Right ventricle myocardium inferior (tissue), 1 donor: ENCODE data around the gene PLB1. TPM values are rescaled to one million over a fixed set of nuclear protein-coding genes. Genes with fewer than 3 reads are reported as not detected.
"Not testable (repeated sequence)": the region's sequence is repeated elsewhere in the genome, so short reads cannot be mapped to it uniquely, and the experiment has no call there.

Source experiments
- ATAC-seq: fragments of 200-7000 bp; cut with Tn5 transposase; one replicate; pipeline ENCODE4 v1.9.1; 2020; ENCODE audit warnings: mild to moderate bottlenecking, moderate library complexity
- DNase-seq: peaks from one replicate; pipeline ENCODE4 v3.0.0; 2021; ENCODE audit errors: missing footprints
- intact Hi-C: fragments of 100-400 bp; cut with DNase I; formaldehyde crosslinking; loops from one replicate; pipeline ENCODE4 v1.11.0; 2022
- total RNA-seq: library from RNA; stranded (reverse); fragmentation: NEBNext Ultra II Directional; extraction: Animal tissue kit (Norgen Biotek cat#: 25700); gene quantifications from one replicate; pipeline ENCODE4 v1.2.1, GENCODE V29; 2021
- donor health status: DM: no; HTN: yes; CAD: no; lungs with severe emphysema.

PLB1 gene
- total RNA-seq, 1 donor from 2014 or later = 3.0 TPM

DNA sequence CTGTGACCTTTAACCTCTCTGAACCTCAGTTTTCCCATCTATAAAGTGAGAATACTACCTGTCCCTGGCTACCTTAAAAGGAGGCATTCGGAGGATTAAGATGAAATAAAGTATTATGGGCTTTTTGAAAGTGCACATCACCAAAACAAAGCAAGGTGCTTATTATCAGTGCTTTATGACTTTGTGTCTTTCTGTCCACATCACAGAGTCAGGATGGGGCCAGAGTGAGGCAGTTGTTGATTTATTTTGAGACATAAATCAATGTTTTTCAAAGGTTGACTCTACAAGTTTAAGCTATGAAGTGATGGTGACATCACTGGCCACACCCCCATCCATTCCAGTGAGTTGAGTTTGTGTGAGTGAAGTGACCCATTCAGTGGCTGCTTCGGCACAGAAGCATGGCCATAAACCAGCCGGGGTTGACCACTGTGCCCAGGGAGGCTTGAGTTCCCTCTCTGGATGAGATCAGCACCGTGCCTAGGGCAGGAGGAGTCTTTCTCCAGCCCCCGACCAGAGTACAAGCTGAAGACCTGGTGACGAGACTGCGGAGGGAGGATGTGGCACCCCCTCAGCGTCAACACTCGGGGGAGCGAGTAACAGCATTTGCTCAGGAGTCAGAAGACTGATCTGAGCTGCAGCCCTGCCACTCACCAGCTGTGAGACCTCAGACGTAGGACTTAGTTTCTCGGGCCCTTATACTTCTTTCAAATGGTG is 166.8 kb downstream of the PLB1 start:
- no peak for DNase-seq
- ATAC-seq = no peak
- intact Hi-C loops = no loop called here

DNA sequence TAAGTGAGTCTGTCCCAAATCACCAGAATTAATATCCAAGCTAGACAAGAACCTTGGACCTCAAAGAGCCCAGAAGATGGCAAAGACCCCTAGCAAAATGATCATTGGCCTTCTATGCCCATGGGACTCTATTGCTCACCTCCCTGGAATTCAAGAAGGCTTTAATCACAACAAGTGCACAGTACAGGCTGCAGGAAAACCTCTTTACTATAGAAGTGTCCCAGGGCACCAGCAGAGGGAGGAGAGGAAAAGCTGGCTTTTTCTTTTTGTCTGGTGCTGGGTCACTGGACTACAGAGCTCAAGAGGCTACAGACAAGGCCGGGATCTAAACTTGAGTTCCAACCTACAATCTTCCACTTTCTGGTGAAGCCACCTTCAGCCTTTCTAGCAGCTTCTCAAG is 167.5 kb downstream of the PLB1 start:
- ATAC-seq = no peak
- no peak for DNase-seq
- intact Hi-C loops = no loop called here

DNA sequence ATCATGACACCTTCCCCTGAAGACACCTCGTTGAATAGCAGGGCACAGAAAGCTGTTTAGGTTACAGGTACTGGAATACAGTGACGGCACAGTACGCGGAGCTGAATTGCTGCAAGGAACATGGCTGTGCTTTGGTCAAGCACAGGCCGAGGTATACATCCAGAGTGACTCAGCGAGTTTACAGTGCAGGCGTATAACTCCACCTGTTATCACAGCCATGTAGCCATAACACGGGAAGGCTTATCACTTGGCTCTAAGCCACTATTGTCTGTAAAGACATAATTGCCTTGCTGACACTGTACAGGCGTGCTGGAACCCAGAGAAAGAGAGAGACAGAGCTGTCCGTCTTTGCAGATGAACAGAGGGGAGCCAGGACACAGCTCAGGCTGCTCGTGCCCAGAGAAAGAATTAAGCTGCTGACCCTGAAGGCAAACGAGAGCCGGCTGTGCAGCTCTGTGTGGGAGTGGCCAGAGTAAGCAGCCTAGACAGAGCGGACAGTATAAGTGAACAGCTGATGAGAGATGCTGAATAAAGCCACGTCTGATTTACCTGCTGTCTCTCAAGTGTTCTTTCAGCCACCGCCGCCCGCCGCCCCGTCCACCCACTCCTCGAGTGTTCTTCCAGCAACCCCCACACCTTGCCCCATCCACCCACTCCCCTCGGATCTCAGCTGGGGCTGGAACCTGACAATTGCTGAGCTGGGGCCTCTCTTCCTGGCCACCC is 168.4 kb downstream of the PLB1 start:
- intact Hi-C loops = no loop called here
- DNase-seq (no peak), ATAC-seq (peak; percentile 65)

DNA sequence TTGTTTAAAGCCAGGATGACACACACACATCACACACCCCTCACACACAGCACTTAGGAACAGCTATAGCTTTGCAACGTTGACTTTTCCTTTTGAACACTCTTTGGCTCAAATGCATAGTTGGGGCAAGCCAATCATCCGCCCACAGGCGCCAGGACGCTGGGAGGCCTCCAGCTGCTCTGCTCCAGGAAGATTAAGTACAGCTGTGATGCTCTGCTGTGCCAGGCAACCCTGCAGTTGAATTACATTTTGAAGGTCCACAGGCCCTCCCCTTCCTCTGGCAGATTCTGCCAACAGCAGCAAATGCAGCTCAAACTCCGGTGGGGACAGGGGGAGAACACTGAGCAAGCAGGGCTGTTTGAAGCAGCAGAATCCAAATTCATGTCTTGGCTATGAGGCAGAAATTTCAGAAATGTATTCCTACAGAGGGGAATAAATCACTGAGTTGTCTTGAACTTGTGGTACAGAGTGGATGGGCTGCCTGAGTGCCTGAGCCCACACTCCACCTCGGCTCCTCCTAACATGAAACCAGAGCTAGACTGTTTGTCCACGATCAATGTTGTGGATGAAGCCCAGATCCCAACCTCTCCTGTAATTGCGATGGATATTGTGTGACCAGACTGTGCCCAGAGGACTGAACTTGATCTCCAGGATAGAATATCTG is 169.3 kb downstream of the PLB1 start:
- intact Hi-C loops = no loop called here
- ATAC-seq = peak; percentile 84

DNA sequence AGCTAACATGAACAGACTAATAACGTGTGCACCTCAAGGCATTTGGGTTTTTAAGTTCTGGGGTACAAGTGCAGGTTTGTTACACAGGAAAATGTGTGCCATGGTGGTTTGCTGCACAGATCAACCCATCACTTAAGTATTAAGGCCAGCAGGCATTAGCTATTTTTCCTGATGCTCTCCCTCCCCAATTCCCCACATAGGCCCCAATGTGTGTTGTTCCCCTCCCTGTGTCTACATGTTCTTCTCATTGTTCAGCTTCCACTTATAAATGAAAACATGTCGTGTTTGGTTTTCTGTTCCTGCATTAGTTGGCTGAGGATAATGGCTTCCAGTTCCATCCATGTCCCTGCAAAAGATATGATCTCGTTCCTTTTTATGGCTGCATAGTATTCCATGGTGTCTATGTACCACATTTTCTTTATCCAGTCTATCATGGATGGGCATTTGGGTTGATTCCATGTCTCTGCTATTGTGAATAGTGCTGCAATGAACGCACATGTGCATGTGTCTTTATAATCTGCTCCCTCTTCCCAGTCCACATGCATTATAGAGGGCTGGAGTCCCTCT is 170.0 kb downstream of the PLB1 start:
- ATAC-seq, DNase-seq, intact Hi-C loops: not testable (repeated sequence)

More for the DNA sequence above, 169.3 kb downstream of the PLB1 start:
- DNase-seq = peak; percentile 87

DNA sequence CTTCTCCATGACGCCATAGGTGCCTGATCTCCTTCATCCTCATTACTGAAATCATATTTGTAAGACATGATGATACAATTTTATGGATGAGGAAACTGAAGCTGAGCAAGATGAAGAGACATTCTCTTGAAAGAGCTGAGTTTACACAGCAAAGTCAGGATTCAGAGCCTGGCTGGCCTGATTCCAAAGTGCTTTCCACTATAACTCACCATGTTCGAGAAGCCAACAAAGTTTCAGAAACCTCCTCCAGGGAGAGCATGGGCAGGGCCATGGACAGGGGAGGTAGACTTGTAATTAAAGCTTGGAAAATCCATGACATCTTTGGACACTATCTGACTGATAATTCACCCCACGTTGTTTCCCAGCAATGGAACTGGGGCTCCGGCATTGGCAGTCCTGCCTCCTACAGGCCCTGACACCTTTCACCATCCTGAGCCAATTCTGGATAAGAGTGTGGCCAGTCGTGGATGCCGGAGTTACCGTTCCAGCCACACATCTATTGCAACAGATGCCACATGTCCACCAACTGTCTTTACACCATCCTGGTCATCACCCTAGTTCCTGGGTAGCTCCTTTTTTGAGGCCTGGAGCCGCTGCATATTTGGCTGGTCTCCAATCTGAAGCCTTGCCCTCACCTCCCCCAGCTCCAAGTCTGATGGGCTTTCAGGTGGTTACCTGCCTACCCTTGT is 170.8 kb downstream of the PLB1 start:
- intact Hi-C loops = no loop called here
- ATAC-seq = no peak
- DNase-seq = no peak

DNA sequence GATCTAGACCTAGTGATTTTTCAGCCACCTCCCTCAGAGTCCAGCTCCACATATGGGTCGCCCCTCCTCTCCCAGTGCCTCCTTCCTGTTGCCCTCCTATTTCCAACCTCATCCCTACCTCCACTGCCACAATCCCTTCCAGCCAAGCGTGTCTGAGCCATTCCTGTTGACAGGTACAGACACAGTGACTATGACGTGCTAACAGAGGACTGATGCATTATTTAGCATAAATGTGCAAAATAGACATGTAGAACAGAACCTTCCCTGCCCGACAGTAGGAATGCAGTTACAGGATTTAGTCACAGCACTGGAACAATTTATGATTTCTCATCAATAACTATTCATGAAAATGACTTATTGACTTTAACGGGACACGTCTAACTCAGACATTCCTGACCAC is 171.4 kb downstream of the PLB1 start:
- ATAC-seq = no peak
- no peak for DNase-seq
- intact Hi-C loops = no loop called here

DNA sequence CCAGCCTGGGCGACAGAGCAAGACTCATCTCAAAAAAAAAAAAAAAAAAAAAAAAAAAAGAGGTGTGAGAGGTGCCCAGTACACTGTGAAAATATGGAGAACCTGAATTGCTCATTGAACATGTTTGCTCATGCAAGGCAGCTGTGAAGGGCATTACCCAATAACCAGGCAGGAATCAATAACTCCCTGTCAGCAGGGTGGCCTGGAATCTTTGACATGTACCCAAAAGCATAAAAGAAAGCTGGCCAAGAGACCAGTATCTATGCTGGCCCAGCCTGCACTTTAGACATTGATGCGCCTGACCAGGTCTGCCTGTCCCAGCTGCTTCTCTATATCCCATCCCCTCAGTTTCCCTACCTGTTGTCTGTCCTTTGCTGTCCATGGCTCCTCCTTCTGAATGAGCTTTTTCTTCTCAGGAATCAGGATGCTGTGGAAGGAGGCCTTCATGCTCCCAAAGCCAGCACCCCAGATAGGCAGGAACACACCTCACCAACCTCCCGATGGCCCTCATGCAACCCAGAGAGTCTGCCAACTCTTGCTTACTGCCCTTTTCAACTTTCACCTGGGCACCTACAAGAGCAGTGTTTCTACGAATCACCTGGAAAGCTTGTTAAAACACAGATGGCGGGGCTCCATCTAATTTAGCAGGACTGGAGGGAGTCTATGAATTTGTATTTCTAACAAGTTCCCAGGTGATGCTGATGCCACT is 172.4 kb downstream of the PLB1 start:
- intact Hi-C loops = no loop called here
- no peak for DNase-seq

DNA sequence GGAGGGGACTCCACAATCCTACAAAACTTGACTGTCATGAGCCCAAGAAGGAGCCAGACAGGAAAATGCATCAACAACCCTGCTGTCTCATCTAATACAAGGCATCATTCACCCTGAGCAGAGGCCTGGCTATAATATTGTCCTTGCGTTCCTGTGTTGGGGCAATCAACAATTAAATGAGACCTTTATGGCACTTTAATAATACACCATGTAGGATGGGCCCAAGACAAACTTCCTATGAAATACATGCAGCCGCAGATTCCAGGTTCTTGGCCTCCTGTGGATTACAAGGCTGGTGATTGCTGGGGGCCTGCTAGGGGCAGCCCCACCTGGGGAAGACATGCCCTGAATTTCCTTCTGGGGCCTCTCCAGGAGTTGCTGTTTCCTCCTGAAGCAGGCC is 173.0 kb downstream of the PLB1 start:
- DNase-seq = no peak
- ATAC-seq = no peak
- intact Hi-C loops = no loop called here

More for the DNA sequence above, 172.4 kb downstream of the PLB1 start:
- ATAC-seq = no peak

DNA sequence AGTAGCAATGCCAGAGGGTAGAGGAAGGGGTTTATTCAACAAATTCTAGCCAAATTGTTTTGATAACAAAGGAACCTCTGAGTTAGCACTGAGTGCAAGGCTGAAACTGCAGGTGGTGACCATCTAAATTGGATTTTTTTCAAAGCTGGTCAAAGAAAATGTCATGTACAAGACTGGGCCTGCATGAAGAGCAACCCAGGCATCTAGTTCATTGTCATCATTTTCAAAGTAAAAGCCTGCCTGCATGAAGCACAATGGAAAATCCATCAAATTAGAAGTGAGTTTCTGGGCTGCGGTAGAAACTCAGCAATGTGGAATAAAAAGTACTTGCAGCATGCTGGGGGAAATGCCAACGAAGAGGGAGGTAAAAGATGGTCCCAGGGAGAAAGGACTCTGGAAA is 175.0 kb downstream of the PLB1 start:
- intact Hi-C loops = no loop called here

DNA sequence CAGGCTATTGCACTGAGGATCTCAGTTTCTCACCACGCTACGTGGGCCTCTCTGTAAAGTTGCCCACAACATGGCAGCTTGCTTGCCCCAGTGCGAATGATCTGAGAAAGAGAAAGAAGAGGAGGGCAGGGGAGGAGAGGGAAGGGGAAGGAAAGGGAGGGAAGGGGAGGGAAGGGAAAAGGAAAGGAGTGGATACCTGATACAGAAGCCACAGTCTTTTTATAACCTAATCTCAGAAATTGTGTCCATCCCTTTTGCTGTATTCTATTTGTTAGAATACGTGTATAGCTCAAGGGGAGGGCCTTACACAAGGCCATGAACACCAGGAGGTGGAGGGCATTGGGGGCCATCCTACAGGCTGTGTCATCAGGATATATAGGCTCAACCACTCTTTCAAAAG is 177.5 kb downstream of the PLB1 start:
- ATAC-seq (no peak), DNase-seq (no peak)
- intact Hi-C loops = no loop called here

More for the DNA sequence above, 175.0 kb downstream of the PLB1 start:
- ATAC-seq (no peak), DNase-seq (no peak)

DNA sequence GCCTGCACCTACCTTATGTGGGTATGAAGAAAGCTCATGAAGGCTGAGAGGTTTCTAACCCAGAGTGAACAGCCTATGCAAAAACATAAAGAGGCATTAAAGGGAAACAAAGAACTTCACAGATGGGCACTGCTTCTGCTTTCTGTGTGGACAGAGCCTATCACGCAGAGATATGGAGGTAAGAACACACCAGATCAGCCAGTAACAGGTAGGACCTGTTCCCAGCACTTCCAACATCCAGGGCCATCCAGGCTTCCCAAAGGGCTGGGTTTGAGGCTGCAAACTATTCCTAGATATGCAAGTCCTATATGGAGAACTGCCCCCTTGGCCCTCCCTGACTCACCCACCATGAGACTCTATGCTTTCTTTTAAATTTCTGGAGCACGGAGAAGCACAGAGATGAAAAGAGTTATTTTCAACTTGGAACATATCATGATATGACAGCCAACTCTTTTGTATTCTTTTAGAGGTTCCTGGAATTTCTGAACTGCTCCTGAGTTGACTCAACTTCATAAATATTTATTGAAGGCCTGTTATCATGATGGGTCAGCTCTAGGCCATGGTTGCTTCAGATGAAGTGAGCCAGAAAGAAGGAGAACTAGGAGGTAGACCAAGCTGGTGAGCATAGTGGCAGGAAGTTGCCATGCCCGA is 178.3 kb downstream of the PLB1 start:
- intact Hi-C loops = no loop called here
- ATAC-seq (no peak), DNase-seq (no peak)

DNA sequence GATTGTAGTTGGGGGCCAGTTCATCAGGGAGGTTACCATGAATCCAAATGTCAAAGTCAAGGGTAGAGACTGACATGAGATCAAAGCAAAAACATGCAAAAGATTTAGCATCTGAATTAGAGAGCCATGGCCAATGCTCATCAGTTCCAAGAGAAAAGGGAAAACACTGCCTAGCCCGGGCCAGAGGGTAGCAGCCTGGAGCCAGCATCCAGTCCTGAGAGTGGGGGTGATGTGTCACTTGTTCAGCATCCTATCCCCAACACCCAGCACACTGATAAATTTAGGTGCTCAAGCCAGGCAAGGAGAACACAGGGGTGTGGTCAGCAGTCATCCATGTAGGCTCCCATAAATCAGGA is 178.8 kb downstream of the PLB1 start:
- ATAC-seq = no peak
- DNase-seq = no peak
- intact Hi-C loops = no loop called here

DNA sequence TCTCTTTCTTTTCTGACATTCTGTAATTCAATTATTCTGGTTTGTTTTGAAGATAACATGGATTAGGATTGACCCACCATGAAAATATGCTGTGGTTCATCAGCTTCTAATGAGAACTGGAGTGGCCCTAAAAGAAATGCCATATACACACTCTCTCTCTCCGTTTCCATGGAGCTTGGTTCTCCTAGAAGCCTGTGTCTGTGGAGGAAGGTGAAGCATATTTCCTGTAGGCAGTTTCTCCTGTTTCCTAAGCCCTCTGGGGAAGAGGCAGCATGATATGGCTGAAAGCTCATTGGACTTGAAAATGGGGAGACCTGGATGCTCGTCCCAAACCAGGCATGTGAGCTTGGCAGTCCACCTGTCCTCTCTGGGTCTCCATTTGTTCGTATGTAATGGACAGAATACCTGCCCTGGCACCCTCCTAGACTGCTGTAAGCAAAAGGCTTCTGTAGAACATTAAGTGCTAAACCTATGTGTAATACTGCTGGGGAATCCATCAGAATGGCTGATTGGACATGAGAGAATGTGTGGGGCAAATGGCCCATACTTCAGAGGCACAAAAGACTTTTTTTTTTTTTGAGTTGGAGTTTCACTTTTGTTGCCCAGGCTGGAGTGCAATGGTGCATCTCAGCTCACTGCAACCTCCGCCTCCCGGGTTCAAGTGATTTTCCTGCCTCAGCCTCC is 180.4 kb downstream of the PLB1 start:
- no peak for ATAC-seq

DNA sequence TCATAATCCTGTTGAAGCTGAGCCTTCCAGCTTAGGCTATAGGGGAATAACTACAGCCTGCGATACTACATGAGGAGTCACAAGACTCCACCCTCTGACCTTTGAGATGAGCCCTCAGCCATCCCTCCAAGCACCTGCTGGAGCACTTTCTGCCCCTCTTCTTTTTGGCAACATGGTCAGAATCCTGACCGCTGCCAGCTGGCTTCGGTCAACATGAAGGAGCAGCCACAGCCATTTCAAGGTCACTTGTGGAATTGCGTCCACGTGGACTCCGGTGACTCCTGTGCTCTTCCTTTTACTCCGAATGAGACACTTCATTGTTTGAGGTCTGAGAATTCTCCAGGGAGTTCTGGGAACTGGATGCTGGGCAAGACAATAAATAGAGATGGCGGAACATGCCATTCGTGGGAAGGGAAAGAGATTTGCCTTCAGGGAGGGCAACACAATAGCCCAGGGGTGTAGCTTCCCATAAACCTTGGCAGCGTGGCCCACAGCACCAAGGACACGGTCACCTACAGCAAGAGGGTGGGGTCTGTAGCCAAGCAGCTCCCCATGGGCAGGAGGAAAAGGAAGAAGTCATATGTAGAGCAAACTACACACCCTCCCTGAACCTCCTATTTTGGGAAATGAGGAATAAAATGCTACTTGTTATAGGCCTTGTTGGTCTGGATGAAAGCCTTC is 182.5 kb downstream of the PLB1 start:
- intact Hi-C loops = no loop called here
- no peak for DNase-seq
- ATAC-seq = no peak

More for the DNA sequence above, 180.4 kb downstream of the PLB1 start:
- intact Hi-C loops = no loop called here
- DNase-seq = no peak

DNA sequence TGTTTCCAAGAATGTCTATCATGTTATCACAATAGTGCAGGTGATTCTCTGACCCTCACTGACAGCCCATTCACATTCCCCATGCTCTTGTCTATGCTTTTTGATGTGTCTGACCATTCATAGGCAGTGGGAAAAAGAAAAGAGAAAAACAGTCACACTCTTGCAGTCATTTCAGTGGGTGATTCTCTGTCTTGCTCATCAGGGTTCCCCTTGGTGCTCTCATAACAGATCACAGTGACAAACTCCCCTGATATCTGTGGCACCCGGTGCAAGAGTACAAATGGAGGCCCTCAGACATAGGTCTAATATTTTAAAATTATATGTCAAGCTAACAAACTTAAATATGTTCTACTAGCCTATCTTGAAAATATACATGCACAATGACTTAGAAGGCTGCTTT is 183.1 kb downstream of the PLB1 start:
- intact Hi-C loops = no loop called here
- no peak for DNase-seq
- ATAC-seq = no peak

DNA sequence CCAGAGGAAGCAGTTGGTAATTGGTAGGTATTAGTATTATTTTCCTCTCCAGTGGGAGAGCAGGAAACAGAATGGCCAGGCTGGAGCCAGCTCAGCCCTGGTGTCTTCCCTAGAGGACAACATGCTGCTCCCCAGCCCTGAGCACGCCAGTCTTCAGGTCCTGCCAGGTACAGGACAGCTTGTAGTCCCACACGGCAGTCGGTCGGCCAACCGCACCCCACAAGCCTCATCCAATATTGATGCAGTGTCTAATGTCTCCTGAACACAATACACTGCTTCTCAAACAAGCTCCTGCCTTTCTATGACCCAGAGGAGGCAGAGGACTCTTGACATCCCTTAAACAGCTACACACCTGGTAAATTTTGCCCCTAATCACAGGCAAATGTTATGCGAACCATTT is 184.8 kb downstream of the PLB1 start:
- intact Hi-C loops = loop anchor here (5.0 kb wide), 3 partner anchors 53 to 88 kb away; partner anchors contain the start of gene PPP1CB
- no peak for DNase-seq
- ATAC-seq = no peak
